Measurements from ENCODE around the gene OTOG.

Gene OTOG

GRCh38 chr11:17649696-17650095, 102.6 kb downstream of the OTOG start:
- Mint-ChIP-seq H3K4me1 (ENCODE audit: low read depth) (no peaks in the 10 kb centered on the region), H3K36me3 (ENCODE audit: low read depth) (no peaks in the 10 kb centered on the region), H3K4me3 (no peak overlapping the region), H3K27ac (no peak overlapping the region), H3K27me3 (peaks cover 58% of the 10 kb centered on the region), H3K9me3 (peaks cover 7% of the 10 kb centered on the region)
- DNase-seq, result no peak

GRCh38 chr11:17650127-17650911, 103.3 kb downstream of the OTOG start:
- no peak for DNase-seq
- H3K9me3 Mint-ChIP-seq, result peaks cover 12% of the 10 kb centered on the region
- H3K4me3 Mint-ChIP-seq, result no peak overlapping the region
- peaks cover 62% of the 10 kb centered on the region for H3K27me3 Mint-ChIP-seq
- no peaks in the 10 kb centered on the region for H3K36me3 Mint-ChIP-seq (ENCODE audit: low read depth)
- H3K27ac Mint-ChIP-seq, result no peak overlapping the region
- no peaks in the 10 kb centered on the region for H3K4me1 Mint-ChIP-seq (ENCODE audit: low read depth)

DNA sequence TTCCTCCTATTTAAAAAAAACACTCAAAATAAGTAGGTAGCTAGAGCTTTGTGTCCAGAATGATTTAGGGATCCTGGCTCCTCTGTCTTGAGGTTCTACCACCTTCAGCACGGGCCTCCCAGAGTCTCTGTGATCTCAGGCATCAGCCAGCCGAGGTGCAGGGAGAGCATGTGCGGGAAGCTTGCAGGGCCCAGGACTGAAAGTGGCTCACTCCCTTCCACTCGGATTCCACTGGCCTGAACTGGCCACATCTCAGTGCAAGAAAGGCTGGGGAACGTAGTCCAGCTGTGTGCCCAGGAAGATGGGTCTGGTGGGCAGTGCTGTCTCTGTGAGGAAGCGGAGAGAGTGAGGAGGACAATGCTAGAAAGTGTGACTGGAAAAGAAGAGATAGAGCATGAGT, 104.0 kb downstream of the OTOG start:
- no peak overlapping the region for H3K4me3 Mint-ChIP-seq
- no peak overlapping the region for H3K27ac Mint-ChIP-seq
- no peak for DNase-seq
- no peaks in the 10 kb centered on the region for H3K36me3 Mint-ChIP-seq (ENCODE audit: low read depth)
- peaks cover 17% of the 10 kb centered on the region for H3K9me3 Mint-ChIP-seq
- no peaks in the 10 kb centered on the region for H3K4me1 Mint-ChIP-seq (ENCODE audit: low read depth)
- peaks cover 68% of the 10 kb centered on the region for H3K27me3 Mint-ChIP-seq

GRCh38 chr11:17651681-17652080, 104.6 kb downstream of the OTOG start:
- DNase-seq, result no peak

GRCh38 chr11:17652556-17652955, 105.5 kb downstream of the OTOG start:
- H3K27me3 Mint-ChIP-seq, result peaks cover 64% of the 10 kb centered on the region
- H3K9me3 Mint-ChIP-seq, result peaks cover 17% of the 10 kb centered on the region
- H3K4me1 Mint-ChIP-seq (ENCODE audit: low read depth), result no peaks in the 10 kb centered on the region
- no peaks in the 10 kb centered on the region for H3K36me3 Mint-ChIP-seq (ENCODE audit: low read depth)
- no peak overlapping the region for H3K4me3 Mint-ChIP-seq
- no peak for DNase-seq
- H3K27ac Mint-ChIP-seq, result no peak overlapping the region

More at GRCh38 chr11:17651681-17652080, 104.6 kb downstream of the OTOG start:
- H3K27ac Mint-ChIP-seq, result no peak overlapping the region
- peaks cover 67% of the 10 kb centered on the region for H3K27me3 Mint-ChIP-seq
- H3K36me3 Mint-ChIP-seq (ENCODE audit: low read depth), result no peaks in the 10 kb centered on the region
- H3K9me3 Mint-ChIP-seq, result peaks cover 17% of the 10 kb centered on the region
- no peak overlapping the region for H3K4me3 Mint-ChIP-seq
- H3K4me1 Mint-ChIP-seq (ENCODE audit: low read depth), result no peaks in the 10 kb centered on the region

DNA sequence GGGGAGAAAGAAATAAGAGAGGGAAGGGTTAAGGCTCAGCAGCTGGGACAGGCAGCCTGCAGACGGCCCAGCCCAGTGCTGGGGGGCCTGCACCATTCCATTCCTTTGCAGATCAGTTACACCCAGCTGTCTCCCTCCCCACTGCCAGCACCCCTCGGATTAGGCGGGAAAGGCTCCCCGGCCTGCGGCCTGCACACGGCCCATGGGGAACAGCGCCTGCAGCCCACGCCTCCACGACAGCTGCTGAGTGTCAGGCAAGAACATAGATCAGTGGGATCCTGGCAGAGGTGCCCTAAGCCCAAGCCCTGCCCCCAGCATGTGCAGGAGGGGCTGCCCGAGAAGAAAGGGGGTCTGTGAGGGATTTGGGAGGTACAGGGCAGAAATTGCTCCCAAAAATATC, 106.6 kb downstream of the OTOG start:
- Mint-ChIP-seq H3K36me3 (ENCODE audit: low read depth) (no peaks in the 10 kb centered on the region), H3K4me3 (no peak overlapping the region)

GRCh38 chr11:17655682-17656081, 108.6 kb downstream of the OTOG start:
- no peak for DNase-seq
- no peak overlapping the region for H3K27ac Mint-ChIP-seq
- no peaks in the 10 kb centered on the region for H3K4me1 Mint-ChIP-seq (ENCODE audit: low read depth)
- no peak overlapping the region for H3K4me3 Mint-ChIP-seq
- H3K9me3 Mint-ChIP-seq, result peaks cover 17% of the 10 kb centered on the region
- no peaks in the 10 kb centered on the region for H3K36me3 Mint-ChIP-seq (ENCODE audit: low read depth)
- H3K27me3 Mint-ChIP-seq, result peaks cover 49% of the 10 kb centered on the region

More for the DNA sequence above, 106.6 kb downstream of the OTOG start:
- Mint-ChIP-seq H3K4me1 (ENCODE audit: low read depth) (no peaks in the 10 kb centered on the region), H3K9me3 (peaks cover 17% of the 10 kb centered on the region), H3K27me3 (peaks cover 64% of the 10 kb centered on the region), H3K27ac (no peak overlapping the region)
- DNase-seq, result no peak

DNA sequence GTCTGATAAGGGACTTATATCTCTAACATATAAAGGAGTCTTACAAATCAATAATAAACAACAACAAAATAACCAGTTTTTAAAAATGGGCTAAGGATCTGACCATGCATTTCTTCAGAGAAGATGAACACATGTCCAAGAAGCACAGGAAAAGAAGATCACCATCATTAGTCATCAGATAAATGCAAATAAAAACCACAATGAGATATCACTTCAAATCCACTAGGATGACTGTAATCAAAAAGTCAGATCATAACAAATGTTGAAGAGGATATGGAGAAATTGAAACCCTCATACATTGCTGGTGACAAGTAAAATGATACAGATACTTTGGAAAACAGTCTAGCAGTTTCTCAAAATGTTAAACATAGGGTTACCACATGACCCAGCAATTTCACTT, 111.2 kb downstream of the OTOG start:
- no peaks in the 10 kb centered on the region for H3K36me3 Mint-ChIP-seq (ENCODE audit: low read depth)
- no peaks in the 10 kb centered on the region for H3K4me1 Mint-ChIP-seq (ENCODE audit: low read depth)
- H3K27me3 Mint-ChIP-seq, result peaks cover 35% of the 10 kb centered on the region
- peaks cover 17% of the 10 kb centered on the region for H3K9me3 Mint-ChIP-seq
- H3K4me3 Mint-ChIP-seq, result no peak overlapping the region
- no peak for DNase-seq
- no peak overlapping the region for H3K27ac Mint-ChIP-seq

DNA sequence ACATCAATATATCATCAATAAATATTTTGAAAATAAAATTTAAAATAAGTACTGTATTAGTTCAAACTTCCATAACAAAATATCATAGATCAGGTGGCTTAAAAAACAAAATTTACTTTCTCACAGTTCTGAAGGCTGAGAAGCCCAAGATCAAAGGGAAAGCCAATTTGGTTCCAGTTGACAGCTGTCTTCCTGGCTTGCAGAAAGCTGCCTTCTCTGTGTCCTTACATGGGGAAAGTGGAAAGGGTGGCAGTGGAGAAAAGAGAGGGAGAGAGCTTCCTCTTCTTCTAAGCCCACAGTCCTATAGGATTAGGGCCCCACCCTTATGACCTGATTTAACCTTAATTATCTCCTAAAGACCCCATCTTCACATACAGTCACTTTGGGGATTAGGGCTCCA, 121.1 kb downstream of the OTOG start:
- peaks cover 16% of the 10 kb centered on the region for H3K27me3 Mint-ChIP-seq
- no peaks in the 10 kb centered on the region for H3K36me3 Mint-ChIP-seq (ENCODE audit: low read depth)
- no peak overlapping the region for H3K27ac Mint-ChIP-seq
- no peak overlapping the region for H3K4me3 Mint-ChIP-seq
- no peaks in the 10 kb centered on the region for H3K9me3 Mint-ChIP-seq
- no peaks in the 10 kb centered on the region for H3K4me1 Mint-ChIP-seq (ENCODE audit: low read depth)
- DNase-seq, result no peak

DNA sequence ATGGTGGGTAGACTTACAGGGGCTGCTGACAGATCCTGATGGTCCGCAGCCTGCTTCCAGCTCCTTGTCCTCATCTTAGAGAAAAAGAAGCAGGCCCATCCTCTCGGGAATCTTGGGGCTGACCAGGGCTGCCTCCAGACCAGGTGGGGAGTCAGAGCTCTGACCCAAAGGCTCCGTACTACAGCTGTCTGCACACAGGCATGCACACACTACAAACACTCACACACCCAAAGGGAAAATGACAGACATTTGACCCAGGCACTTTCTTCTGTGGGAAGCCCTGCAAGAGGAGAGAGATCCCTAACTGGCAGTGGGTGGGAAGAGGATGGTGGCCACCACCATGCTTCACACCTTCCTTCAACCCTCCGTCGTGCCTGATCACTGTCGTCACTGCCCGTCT, 125.4 kb downstream of the OTOG start:
- no peak for DNase-seq
- H3K27me3 Mint-ChIP-seq, result peaks cover 28% of the 10 kb centered on the region
- H3K4me1 Mint-ChIP-seq (ENCODE audit: low read depth), result no peaks in the 10 kb centered on the region
- peaks cover 22% of the 10 kb centered on the region for H3K9me3 Mint-ChIP-seq
- no peak overlapping the region for H3K4me3 Mint-ChIP-seq
- H3K36me3 Mint-ChIP-seq (ENCODE audit: low read depth), result no peaks in the 10 kb centered on the region
- H3K27ac Mint-ChIP-seq, result no peak overlapping the region

DNA sequence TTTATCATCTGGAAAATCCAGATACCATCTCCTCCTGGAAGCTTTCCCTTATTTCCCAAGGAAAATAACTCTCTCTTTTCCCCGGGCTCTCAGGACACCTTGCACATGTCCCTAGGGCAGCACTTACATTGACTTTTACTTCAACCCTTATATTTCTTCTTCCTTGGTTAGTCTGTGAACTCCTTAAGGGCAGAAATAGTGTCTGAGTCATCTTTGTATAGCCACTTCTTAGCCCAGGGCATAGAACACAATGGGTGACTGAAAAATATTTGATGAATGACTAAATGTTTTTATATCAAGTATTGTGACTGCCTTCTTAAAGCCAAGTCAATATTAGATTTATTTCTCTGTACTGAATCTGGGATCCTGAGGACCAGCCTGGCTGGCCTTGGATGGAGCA, 126.9 kb downstream of the OTOG start:
- DNase-seq, result no peak
- Mint-ChIP-seq H3K27ac (no peak overlapping the region), H3K27me3 (peaks cover 30% of the 10 kb centered on the region), H3K4me1 (ENCODE audit: low read depth) (no peaks in the 10 kb centered on the region), H3K4me3 (no peak overlapping the region), H3K36me3 (ENCODE audit: low read depth) (no peaks in the 10 kb centered on the region), H3K9me3 (peaks cover 22% of the 10 kb centered on the region)

DNA sequence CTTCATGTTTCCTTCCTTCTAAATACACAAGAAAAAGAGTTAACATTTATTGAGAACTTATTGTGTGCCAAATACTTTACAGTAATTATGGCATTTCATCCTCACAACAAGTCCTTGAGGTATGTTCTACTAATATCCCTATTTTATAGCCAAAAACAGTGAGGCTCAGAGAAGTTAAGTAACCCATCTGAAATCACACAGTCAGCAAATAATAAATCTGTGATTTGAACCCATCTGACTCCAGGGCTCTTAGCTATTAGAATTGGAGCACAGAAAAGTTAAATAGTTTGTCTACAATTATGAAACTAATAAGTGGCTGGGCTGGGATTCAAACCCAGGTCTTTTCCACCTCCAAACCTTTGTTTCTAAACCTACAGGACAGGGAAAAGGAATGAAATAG, 135.8 kb downstream of the OTOG start:
- H3K27me3 Mint-ChIP-seq, result peaks cover 22% of the 10 kb centered on the region
- H3K36me3 Mint-ChIP-seq (ENCODE audit: low read depth), result no peaks in the 10 kb centered on the region
- no peak overlapping the region for H3K27ac Mint-ChIP-seq
- no peaks in the 10 kb centered on the region for H3K4me1 Mint-ChIP-seq (ENCODE audit: low read depth)
- DNase-seq, result no peak
- no peaks in the 10 kb centered on the region for H3K9me3 Mint-ChIP-seq
- H3K4me3 Mint-ChIP-seq, result no peak overlapping the region

DNA sequence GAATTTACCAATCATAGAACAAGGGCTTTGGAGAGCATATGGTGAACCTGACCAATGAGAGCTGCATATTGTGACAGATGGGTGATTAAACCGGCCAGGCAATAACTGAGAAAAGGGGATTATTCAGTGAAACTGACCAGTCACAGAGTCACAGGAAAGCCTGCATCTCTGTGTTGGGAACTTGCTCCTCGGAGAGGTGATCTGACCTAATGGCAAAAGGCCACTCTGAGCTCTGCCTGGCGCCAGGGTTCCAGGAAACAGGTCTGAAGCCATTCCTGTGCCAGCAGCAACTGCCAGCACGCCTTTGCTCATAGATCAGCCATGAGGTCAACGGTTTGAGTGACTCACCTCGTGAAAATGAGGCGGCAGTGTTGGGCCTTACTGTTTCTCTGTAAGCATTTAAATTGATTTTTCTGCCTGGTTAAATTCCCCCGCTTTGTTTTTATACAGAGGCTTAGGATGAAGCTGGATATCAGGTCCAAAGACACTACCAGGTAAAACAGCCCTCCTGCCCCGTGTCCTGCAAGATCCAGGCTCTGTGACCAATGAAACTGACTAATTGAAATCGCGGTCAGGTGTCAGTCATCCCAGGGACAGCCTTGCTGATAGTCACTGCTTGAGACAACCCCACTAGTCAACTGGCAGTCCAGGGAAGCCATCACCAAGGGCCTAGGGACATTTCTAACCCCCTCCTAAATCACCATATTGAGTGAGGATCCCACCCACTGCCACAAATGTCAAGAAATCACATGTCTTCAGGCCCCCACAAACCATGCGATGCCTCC, 136.5 kb downstream of the OTOG start:
- Mint-ChIP-seq H3K27ac (no peak overlapping the region), H3K4me1 (ENCODE audit: low read depth) (no peaks in the 10 kb centered on the region), H3K9me3 (no peaks in the 10 kb centered on the region), H3K36me3 (ENCODE audit: low read depth) (no peaks in the 10 kb centered on the region), H3K4me3 (no peak overlapping the region), H3K27me3 (peaks cover 22% of the 10 kb centered on the region)
- no peak for DNase-seq

DNA sequence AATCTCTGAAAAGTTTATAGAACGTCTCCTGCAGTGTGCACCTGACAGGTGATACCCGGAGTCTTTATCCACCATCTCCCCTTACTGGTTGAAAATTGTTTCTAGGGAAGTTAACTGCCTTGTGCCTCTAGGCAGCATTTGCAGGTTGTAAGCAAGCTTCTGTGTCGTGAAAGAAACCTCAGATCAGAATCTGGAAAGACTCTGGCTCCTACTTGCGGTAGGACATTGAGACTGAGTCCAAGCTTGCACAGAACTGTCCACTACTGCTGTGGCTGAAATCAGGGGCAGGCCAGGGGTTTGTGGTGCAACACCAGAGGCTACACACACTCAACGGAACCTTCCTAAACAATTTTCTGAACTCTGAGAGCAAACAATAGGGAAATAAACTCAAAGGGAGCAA, 137.5 kb downstream of the OTOG start:
- Mint-ChIP-seq H3K4me1 (ENCODE audit: low read depth) (no peaks in the 10 kb centered on the region), H3K27ac (no peak overlapping the region), H3K27me3 (peaks cover 17% of the 10 kb centered on the region), H3K36me3 (ENCODE audit: low read depth) (no peaks in the 10 kb centered on the region), H3K9me3 (no peaks in the 10 kb centered on the region), H3K4me3 (no peak overlapping the region)
- DNase-seq, result no peak

Measured in activated T-cell treated with anti-CD3 and anti-CD28 coated beads, Interleukin-2, amount 50 U/mL, for 24 hours (primary cell).